ENCODE measurements around the gene UGT1A5. TPM values are rescaled to one million over a fixed set of nuclear protein-coding genes. Genes with fewer than 3 reads are reported as not detected.

UGT1A5 gene
- total and polyA plus RNA-seq, 2 of the 8 experiments (the other 6 are each of a cell fraction or from before 2014, with no cell fraction given) = not detected

DNA sequence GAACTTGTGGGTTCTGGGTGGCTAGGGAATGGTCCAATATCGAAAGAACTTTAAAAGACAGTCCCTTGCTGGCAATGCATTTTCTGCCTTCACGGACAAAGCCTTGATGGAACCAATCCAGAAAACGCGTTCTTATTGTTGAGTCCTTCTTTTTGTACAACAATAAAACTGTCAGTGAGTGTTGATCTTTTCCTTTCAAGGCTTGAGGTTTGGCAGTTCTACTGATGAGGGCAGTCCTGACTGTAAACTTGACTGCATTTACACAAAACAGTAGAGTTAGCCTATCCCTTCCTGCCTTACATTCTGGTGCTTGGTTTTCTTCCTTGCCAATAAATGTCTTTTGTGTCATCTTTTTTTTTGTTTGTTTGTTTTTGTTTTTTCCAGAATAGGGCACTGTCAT is 33.5 kb upstream of the UGT1A5 start:
- Histone ChIP-seq H2BK20ac (ENCODE audit: low read length) (no peak overlapping the region), H3K56ac (replicated peaks; ENCODE audit: insufficient read length, low read depth, low read length) (no peak overlapping the region), H3K14ac (ENCODE audit: insufficient read length) (no peak overlapping the region), H3K4me1 (replicated peaks in 1 of 4; ENCODE audit: control insufficient read depth in 3 of 4, insufficient read depth in 4 of 4, low read length in 3 of 4) (no peaks in the 10 kb centered on the region; a peak in 1 of 7 replicates), H3K4ac (replicated peaks; ENCODE audit: insufficient read length, low read depth, low read length) (no peak overlapping the region), H3K27me3 (replicated peaks in 1 of 4; ENCODE audit: control insufficient read depth in 3 of 4, extremely low read depth in 1 of 4, insufficient read depth in 3 of 4, low read length in 3 of 4) (no peaks in the 10 kb centered on the region), H3K9ac (replicated peaks in 1 of 4; ENCODE audit: extremely low read depth in 1 of 4, low read depth in 3 of 4, low read length in 3 of 4) (no peak overlapping the region), H4K5ac (ENCODE audit: insufficient read length, low read depth, low read length) (no peak overlapping the region), H3K23me2 (ENCODE audit: low read depth, low read length) (no peaks in the 10 kb centered on the region), H2BK15ac (ENCODE audit: low read length) (no peak overlapping the region), H2AK5ac (ENCODE audit: low read depth, low read length) (no peak overlapping the region), H3K18ac (ENCODE audit: extremely low read depth, low read length) (no peak overlapping the region), H3K9me3 (ENCODE audit: insufficient read depth in 2 of 2, low read depth in 1 of 2, low read length in 1 of 2) (no peaks in the 10 kb centered on the region), H4K91ac (replicated peaks; ENCODE audit: insufficient read length, low read length) (no peak overlapping the region), H2BK12ac (ENCODE audit: low read depth, low read length) (no peak overlapping the region), H3K23ac (ENCODE audit: insufficient read length) (no peak overlapping the region), H3K4me3 (ENCODE audit: extremely low read depth in 1 of 4, insufficient read depth in 2 of 4, low read depth in 3 of 4, low read length in 4 of 4) (no peak overlapping the region), H4K8ac (ENCODE audit: extremely low read depth, insufficient read depth, low read length) (no peak overlapping the region), H3K4me2 (ENCODE audit: insufficient read depth in 1 of 2, low read depth in 2 of 2, low read length in 2 of 2) (no peak overlapping the region), H2BK5ac (ENCODE audit: low read depth, low read length) (no peak overlapping the region), H2BK120ac (replicated peaks; ENCODE audit: low read depth, low read length) (no peak overlapping the region), H3K79me1 (ENCODE audit: low read depth, low read length) (no peaks in the 10 kb centered on the region), H2AFZ (ENCODE audit: low read length) (no peak overlapping the region), H3K27ac (ENCODE audit: low read depth, low read length) (no peak overlapping the region), H4K20me1 (replicated peaks in 1 of 2; ENCODE audit: control insufficient read depth in 1 of 2, insufficient read depth in 2 of 2, low read length in 2 of 2) (no peaks in the 10 kb centered on the region), H3K36me3 (ENCODE audit: control insufficient read depth in 2 of 4, insufficient read depth in 4 of 4, low read length in 3 of 4) (no peaks in the 10 kb centered on the region), H3K79me2 (ENCODE audit: control insufficient read depth in 1 of 2, insufficient read depth in 2 of 2, low read length in 2 of 2) (no peaks in the 10 kb centered on the region)
- 77% methylated on average over 4 of the region's 4 CpGs; no CpG with 5 or more reads in 1 of the 2 experiments for WGBS, 2 experiments (ENCODE audit: extremely low coverage in 1 of 2, insufficient coverage in 1 of 2, insufficient read length in 1 of 2, insufficient replicate concordance in 2 of 2, low coverage in 1 of 2, low lambda C conversion rate in 2 of 2, missing lambda C conversion rate in 1 of 2)
- ChIA-PET CTCF (ENCODE audit: partially characterized antibody) (no interaction called here), POLR2A (ENCODE audit: partially characterized antibody) (no interaction called here)
- no peak for DNase-seq (ENCODE audit: low read depth in 1 of 2, low spot score in 2 of 2)
- FAIRE-seq = no peak
- TF ChIP-seq NANOG (IDR thresholded peaks at IDR 0.05; ENCODE audit: insufficient read depth, low read depth, low read length, poor library complexity, severe bottlenecking) (no peak), SRF (IDR thresholded peaks at IDR 0.05; ENCODE audit: low read depth, low read length) (no peak), TCF12 (IDR thresholded peaks at IDR 0.05; ENCODE audit: low read depth, low read length) (no peak), RAD21 (IDR thresholded peaks at IDR 0.05 in 1 of 2, conservative IDR thresholded peaks at IDR 0.05 in 1 of 2; ENCODE audit: low read depth in 2 of 2, low read length in 2 of 2) (no peak), CREB1 (IDR thresholded peaks at IDR 0.05) (no peak), TAF1 (IDR thresholded peaks at IDR 0.05; ENCODE audit: low read depth, low read length) (no peak), BACH1 (IDR thresholded peaks at IDR 0.05; ENCODE audit: low read length) (no peak), KDM4A (IDR thresholded peaks at IDR 0.05; ENCODE audit: low read depth, low read length, severe bottlenecking) (no peak), CTCF (IDR thresholded peaks at IDR 0.05; ENCODE audit: control extremely low read depth in 1 of 3, insufficient read depth in 1 of 3, low read depth in 1 of 3, low read length in 3 of 3) (no peak), HDAC6 (IDR thresholded peaks at IDR 0.05; ENCODE audit: low read depth, low read length) (no peak), FOSL1 (IDR thresholded peaks at IDR 0.05; ENCODE audit: insufficient read depth, low read depth, low read length) (no peak)
- TF ChIP-seq, protein P1, sequence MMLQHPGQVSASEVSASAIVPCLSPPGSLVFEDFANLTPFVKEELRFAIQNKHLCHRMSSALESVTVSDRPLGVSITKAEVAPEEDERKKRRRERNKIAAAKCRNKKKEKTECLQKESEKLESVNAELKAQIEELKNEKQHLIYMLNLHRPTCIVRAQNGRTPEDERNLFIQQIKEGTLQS (IDR thresholded peaks at IDR 0.05; ENCODE audit: insufficient read depth, low read depth, low read length) = no peak

Measured in H1 (cell line).